ENCODE measurements around the gene LIMS2.

The LIMS2 gene

DNA sequence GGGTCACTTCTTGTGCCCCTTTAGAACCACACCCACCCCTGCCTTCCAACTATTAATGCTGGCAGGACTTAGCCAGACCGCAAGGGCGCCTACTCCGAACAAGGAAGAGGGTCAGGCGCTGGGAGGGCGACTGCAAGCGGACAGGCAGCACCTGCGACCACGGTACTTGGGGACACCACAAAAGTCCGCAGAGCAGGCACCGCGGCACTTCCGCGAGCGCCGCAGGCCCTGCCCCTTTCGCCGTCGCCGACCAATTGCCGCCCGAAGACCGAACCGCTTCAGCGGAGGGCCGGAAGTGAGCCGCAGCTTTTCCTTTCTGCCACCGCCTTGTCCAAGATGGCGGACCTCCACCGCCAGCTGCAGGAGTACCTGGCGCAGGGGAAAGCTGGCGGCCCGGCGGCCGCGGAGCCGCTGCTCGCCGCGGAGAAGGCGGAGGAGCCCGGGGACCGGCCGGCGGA is 25.9 kb upstream of the LIMS2 start, which contains the start of gene SFT2D3:
TSS of gene SFT2D3 (plus strand) at position 305 of the 458 bp plus-strand sequence. CDS start at position 337, 32 bp downstream.
- peak; percentile 81 to 83 (median 82) for DNase-seq (ENCODE audit: low read depth in 3 of 3)

DNA sequence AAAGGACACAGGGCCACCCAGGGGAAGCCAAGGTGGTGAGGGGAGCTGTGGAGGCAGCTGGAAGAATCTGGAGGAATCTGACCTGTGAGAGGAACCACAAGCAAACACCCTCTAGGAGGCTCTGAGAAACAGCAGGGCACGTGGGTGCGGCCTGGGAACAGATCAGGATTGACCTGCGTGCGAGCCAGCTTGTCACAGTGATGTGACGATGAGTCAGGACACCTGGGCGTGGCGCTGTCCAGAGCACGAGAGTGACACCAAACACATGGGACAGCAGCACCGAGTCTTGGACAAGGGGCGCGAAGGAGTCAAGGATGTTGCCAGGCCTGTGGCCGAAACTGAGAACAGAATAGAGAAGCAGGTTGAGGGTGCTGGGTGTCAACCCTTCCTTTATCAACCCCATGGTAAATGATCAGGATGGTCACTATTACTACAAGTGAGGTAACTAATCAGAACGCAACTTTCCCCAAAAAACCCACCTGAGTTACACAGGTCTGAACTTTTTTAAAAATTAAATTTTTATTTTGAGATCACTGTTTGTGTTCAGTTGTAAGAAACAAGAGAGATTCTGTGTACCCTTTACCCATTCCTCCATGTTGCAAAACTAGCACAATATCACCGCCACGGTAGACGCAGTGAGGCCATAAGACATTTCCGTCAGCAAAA is 25.3 kb upstream of the LIMS2 start:
- DNase-seq (ENCODE audit: low read depth in 3 of 3), result no peak

DNA sequence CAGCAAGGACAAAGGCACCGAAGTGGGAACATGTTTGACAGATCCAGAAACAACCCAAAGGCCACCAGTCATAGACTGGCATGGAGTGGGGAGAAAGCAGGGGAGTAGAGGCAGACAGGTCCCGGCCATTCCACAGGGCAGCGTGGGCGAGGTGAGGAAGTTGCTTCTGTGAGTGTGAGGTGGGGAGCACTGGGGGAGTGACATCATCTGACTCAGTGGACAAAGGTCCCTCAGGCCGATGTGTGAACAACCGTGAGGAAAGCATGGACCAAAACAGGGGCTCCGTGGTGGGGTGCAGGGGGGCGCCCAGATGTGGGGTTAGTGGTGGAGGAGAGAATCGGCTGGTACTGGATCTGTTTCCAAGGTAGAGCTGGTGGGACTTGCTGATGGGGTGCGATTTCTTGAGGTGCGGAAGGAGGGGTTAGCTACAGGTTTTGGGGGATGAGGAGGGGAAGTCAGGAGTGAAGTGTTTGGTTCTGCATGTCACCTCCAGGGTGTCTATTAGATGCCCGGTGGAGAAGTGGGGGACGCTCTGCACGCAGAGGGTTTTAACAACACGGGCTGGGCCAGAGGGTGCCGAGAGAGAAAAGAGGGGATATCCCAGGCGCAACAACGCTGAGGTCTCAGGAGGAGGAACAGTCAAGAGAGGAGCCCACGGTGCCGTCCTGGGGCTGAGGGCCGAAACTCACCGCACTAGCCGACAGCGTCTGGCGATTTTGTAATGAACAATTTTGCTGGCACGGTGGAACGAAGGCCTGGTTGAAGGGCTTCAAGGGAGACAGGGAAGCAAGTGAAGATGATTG is 23.4 kb upstream of the LIMS2 start:
- DNase-seq (ENCODE audit: low read depth in 3 of 3), result no peak

DNA sequence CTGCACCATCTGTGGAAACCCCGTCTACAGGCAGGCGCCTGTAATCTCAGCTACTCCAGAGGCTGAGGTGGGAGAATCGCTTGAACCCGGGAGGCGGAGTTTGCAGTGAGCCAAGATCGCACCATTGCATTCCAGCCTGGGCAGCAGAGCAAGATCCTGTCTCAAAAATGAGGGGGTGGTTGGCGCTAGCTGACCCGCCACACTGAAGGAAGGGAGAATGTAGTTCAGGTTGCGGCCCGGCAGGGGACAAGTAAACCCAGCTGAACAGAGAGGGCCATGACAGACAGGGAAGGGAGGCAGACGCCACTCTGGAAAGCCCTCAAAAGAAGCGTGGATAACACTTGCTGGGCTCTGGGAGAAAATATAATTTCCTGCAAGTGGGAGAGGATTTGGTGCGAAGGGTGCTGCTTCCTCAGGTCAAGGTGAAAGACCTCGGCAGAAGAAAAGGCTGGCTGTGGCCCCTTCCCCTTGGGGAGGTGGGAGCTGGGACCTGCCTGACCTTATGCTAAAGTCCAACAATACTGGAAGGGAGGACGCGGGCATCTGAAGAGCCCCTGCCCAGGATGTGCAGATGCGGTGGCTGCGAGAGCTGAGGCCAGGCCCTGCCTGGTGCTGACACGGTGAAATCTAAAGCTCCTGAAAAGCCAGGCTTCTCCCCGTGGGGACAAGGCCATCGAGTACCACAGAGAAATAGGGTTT is 22.3 kb upstream of the LIMS2 start:
- DNase-seq (ENCODE audit: low read depth in 3 of 3), result no peak

DNA sequence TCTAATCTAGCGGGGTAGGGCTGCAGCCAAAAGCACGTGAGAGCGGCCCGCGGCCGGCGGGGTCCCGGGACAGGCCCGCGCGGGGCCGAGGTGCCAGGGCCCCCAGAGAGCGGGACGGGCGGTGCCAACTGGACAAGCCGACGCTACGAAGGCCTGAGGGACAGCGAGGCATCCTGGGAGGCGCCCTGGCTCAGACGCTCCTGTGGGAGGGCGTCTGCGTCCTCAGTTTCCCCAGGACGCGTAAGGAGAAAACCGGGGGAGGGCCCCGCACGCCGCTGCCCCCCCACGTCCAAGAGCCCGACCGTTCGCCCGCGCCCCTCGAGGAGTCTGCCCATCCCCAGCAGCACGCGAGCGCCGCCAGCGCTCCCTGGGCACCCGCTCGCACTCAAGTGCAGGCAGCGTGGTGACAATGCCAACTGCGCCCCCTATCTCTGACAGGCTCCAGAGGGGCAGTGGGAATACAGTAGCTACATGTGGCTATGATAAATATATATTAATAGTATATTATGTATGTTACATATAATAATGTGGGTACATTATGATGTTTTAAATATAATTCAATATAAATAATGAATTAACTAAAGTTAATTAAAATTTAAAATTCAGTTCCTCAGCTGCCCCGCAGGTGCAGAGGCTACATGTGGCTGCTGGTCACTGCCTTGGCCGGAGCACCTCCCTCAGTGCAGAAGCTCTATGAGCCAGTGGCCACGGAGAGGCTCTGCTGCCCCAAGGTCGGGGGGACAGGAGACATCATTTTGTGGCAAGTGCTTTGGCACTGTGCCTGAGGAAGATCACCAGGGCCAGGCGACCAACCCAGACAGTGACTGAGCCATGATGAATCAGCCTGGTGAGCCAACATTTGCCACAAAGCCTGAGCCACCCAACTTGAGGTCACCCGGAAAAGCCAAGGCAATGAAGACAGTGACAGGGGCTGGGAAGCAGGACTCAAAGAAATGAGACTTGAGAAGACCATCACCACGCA is 20.5 kb upstream of the LIMS2 start:
- DNase-seq (ENCODE audit: low read depth in 3 of 3), result peak in 1 of 3 experiments; percentile 33

DNA sequence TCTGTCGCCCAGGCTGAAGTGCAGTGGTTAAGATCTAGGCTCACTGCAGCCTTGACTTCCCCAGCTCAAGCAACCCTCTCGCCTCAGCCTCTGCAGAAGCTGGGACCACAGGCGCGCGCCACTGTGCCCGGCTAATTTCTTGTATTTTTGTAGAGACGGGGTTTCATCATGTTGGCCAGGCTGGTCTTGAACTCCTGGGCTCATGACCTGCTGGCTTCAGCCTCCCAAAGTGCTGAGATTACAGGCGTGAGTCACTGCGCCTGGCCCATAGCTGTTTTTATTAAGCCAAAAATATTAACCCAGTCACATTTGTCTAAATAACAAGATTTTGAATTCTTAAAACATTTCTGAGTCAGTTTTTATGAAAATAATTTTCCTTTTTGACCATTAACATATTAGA is 19.7 kb upstream of the LIMS2 start:
- DNase-seq (ENCODE audit: low read depth in 3 of 3), result no peak

DNA sequence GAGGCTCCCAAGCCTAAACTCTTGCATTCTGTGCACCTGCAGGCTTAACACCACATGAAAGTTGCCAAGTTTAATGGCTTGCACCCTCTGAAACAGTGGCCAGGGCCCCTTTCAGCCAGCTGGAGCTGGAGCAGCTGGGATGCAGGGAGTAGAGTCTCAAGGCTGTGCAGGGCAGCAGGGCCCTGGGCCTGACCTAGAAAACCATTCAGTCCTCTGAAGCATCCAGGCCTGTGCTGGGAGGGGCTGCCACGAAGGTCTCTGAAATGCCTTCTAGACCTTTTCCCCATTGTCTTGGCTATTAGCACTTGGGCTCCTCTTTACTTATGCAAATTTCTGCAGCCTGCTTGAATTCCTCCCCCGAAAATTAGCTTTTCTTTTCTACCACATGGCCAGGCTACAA is 15.4 kb upstream of the LIMS2 start:
- DNase-seq (ENCODE audit: low read depth in 3 of 3), result no peak

DNA sequence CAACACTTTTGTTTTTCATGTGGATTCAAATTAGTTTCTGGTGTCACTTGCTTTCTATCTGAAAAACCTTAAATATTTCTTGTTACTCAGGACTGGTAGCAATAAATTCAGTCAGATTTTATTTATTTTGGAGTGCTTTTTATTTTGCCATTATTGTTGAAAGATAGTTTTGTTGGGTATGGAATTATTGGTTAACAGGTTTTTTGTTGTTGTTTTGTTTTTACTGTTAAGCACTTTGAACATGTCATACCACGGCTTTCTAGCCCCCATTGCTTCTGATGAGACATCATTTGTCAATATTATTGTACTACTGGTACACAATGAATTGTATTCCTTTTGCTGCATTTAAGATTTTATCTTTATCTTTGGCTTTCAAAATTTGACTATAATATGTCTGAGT is 13.1 kb upstream of the LIMS2 start:
- no peak for DNase-seq (ENCODE audit: low read depth in 3 of 3)

DNA sequence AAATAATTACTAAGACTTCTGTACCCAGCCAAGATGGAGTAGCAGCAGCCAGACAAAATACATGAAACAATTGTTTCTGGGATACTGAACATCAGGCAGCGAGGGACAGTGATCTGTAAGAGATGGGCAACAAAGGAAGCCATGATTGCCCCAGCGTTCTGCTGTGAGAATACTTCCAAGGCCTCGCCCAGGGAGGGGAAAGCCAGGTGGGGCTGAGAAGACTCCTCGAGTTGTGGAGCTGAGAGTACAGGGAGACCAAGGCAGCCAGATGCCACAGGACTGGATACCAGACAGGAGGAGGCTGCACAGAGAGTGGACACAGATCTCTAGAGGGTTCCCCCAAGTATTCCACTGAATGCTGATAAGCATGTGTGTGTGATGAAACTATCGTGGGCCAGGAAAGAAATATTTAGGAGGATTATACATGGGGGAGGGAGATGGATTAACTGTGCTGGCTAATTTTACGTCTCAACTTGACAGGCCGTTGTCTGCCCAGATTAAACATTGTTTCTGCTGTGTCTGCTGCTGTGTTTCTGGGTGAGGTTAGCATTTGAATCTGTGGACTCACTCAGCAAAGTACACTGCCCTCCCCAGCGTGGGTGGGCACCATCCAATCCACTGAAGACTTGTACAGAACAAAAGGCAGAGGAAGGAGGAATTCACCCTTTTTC is 10.2 kb upstream of the LIMS2 start:
- no peak for DNase-seq (ENCODE audit: low read depth in 3 of 3)

DNA sequence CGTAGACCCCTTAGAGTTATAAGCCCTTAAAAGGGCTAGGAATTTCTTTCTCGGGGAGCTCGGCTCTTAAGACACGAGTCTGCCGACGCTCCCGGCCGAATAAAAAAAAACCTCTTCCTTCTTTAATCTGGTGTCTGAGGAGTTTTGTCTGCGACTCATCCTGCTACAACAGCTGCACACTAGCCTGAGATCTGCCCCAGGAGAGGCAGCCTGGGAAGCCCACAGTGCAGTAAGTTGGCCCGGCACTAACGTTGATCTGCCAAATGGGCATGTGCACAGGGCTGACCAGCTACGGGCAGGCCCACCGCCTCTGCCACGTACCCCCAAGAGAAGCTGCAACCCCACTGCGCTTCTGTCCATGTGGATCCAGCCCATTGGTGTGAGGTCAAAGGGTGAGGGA is 8.4 kb upstream of the LIMS2 start:
- no peak for DNase-seq (ENCODE audit: low read depth in 3 of 3)

DNA sequence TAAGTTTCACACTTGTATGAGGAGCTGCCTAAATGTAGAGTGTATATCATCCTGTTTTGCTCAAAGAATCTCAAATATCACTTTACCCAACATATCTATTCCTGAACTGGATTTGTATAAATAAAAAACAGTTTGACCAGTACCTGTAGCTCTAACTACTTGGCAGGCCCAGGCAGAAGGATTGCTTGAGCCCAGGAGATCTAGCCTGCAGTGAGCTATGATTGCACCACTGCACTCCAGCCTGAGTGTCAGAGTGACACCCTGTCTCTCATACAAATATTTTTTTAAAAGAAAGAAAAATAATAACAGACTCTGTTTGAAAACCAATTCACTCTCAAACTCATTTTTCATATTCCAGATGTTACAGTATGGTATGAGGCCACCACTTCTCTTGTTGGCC is 7.7 kb upstream of the LIMS2 start:
- no peak for DNase-seq (ENCODE audit: low read depth in 3 of 3)

DNA sequence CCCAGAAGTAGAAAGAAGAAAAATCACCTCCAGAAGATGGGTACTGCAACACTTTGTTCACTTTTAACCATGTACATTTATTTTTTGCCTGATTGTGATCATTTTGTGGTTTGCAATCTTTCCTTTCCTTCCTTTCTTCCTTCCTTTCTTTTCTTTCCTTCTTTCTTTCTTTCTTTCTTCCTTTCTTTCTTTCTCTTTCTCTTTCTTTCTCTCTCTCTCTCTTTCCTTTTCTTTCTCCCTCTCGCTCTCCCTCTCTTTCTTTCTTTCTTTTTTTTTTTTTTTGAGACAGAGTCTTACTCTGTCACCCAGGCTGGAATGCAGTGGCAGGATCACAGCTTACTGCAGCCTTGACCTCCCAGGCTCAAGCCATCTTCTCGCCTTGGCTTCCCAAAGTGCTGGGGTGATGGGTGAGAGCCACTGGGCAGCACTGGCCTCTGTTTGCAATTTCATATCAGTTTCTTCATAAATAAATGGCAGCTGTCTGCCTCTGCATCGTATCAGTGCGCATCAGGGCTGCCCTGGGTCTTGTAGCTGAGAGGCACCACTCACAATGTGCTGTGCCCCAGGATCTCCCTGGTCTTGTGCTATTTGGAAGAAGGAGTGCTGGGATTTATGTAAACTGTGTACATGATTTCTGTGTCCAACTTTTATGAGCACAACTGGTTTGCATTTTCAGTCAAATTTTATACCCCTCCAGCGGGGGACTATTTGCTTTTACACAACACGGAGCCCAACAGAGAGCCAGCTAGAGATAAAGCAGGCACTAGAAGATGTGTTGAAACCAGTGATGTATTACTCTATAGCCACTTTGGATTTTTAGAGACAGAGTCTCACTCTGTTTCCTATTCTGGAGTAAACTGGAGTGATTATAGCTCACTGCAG is 6.9 kb upstream of the LIMS2 start:
- DNase-seq (ENCODE audit: low read depth in 3 of 3), result no peak

DNA sequence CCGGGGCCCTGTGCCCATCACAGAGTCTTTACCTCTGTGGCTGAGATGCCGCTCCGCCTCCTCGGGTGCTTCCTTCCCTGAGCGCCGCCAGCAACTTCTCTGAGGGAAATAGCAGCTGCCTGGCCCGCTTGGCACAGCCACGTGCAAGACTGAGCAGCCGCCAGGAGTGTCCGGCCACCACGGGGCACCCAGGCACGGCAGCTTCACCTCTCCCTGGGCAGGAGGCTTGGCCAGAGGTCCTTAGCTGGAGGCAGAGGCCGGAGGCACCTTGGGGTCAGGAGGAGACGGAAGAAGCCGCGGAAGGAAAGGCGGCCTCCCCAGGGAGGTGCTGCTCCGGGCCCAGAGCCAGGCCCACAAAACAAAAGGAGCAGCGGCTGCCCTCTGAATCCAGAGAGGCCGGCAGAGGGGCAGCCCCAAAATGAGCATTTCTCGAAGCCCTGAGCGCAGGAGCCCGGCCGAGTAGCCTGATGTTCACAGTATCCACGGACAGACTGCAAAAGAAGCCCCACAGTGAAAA is 6.0 kb upstream of the LIMS2 start:
- no peak for DNase-seq (ENCODE audit: low read depth in 3 of 3)

DNA sequence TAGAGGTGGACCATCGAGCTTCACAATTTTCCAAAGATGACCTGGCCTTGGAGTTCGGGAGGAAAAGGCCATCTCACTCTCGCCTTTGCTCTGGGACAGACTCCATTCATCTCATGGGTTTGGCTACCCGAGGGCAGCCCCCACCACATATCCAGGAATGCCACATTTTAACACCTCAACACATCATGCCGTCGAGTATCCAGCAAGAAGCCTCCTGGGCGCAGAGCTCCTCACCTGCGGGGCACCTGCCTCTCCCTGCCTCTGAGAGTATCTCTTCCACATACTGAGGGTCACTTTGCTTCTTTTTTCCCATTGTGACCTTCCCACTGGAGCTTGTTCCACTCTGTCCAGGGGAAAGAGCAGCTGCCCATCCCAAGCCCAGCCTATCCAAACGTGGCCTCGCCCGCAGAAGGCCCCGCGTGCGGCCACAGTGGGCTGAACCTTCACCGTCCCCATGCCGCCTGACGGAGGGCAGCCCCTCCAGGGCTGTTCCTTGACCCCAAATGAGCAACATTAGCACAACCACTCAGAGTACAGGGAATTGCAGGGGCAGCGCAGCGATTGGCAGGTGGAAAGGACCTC is 5.5 kb upstream of the LIMS2 start:
- no peak for DNase-seq (ENCODE audit: low read depth in 3 of 3)

DNA sequence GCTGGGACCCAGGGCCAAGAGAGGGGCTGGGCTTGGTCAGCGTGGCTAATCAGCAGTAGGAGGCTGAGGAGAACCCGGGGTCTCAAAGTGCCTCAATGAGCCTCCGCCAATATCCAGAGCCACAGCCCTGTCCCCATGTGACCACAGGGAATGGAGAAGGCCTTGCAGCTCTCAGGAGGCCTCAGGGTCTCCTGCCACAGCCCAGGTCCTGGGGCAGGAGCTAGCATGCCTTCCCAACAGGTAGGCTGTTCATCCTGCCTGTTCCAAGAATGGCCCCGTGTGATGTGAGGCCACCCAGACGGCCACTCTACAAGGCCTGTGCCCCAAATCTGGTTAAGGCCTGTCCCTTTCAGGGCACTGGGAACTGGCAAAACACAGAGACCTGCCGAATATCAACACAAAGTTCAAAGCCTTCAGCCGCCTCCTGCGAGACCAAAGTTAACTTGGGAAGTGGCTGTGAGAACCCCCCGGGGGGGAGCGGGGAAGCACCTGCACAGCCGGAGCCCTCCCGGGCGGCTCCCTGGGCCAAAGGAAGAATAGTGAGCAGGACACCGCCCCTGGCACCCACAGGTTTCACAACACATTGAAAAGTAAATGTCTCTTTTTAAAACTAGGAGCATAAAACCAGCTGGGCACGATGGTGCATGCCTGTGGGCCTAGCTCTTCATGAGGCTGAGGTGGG is 4.5 kb upstream of the LIMS2 start:
- no peak for DNase-seq (ENCODE audit: low read depth in 3 of 3)

DNA sequence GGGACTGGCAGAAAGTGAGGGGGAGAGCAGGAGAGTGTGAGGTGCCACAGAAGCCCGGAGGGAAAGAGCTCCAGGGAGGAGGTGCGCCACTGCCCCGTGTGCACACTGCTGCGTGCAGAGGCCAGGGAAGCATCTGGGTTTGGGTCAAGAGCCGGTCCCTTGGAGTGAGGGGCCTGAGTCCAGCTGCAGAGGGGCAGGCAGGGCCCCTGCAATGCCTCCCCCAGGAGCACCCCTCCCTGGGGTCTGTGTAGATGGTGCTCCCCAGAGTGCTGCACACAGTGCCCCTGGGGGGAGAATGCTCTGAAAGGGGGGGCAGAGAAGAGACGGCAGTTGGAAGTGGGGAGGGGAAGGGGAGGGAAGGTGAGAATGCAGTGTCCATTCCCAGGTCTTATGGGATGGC is 3.7 kb upstream of the LIMS2 start:
- no peak for DNase-seq (ENCODE audit: low read depth in 3 of 3)

DNA sequence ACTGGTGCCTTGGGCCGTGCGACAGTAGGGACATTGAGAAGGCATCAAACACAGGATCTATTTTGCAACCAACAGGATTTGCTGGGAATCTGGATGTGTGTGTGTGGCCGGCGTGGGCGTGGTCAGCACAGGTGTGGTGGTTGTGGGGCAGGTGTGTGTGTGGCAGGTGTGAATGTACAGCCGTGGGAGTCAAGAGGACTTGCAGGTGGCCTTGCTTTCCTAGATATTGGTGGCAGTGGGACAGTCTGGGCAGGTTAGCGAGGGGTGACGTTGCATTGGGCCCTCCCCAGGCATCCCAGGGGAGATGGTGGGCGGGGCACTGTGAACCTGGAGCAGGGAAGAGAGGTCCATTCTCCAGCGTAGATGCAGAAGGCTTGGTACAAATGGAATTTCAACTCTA is 3.2 kb upstream of the LIMS2 start:
- no peak for DNase-seq (ENCODE audit: low read depth in 3 of 3)

DNA sequence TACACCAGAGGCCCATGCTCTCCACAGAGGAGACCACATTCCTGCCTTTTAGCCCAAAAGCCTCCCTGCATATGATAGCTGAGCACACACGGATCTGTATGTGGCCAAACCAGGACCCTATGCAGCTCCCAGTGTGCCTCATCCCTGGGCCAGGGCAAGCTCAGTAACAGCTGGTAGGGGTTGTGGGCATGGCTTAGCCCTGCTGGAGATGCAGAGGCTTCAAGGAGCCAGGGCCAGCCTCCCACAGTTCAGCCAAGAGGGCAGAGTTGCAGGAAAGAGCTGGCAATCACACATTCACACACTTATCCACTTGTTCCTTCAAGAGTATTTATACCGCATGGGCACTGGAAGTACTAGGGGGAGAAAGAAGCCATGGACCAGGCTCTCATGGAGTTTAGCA is 1.6 kb upstream of the LIMS2 start:
- DNase-seq (ENCODE audit: low read depth in 3 of 3), result no peak
